Inflammatory macrophage treated with lipopolysaccharide for 1 hour (primary cell): ENCODE results near the gene ALOXE3.

Experiments
- DNase-seq, 2 donors: peaks; one replicate each; pipeline ENCODE4 v3.0.0-alpha.2; 2020 to 2022

Gene ALOXE3

GRCh38 chr17:8117980-8118768 lies at the start of gene ALOXE3:
ALOXE3 (minus strand) TSS chr17:8118514; CDS start chr17:8117990, 524 bp downstream.
- DNase-seq, result peak; percentile 30 to 38

- no peak for DNase-seq
Observed at GRCh38 chr17:8167526-8167925, 49.2 kb upstream of the ALOXE3 start.

DNA sequence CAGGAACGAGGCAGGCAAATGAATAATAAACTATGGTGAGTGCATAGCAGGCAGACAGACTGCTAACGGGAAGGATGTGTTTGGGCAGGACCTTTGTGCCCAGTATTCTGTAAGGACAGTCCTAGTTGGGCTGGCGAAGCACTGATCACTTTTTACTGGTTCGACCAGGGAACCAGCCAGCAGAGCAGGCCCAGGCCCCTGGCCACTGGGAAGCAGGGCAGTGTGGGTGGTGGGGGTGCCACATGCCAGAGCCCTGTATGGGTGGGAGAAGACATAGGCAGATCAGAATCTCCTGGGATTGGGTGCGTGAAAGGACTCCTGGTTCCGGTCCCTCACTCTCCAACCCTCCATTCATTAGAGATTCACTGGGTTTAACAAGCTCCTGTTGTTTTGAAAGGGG lies 48.4 kb upstream of the ALOXE3 start:
- no peak for DNase-seq

DNA sequence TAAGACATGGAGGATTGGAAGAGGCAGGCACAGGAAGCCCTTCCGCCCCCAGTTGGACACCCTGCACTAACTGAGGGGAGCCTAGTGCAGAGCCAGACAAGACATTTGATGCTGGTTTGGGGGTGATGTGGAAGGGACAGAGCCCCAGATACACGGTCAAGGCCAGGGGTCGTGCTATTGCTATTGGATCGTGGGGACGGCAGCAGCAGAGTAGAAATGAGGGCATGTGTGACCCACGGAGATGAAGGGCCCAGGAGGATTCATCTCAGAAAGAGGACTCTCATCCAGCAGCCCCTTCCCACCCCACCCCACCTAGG lies 46.5 kb upstream of the ALOXE3 start:
- DNase-seq, result no peak

DNA sequence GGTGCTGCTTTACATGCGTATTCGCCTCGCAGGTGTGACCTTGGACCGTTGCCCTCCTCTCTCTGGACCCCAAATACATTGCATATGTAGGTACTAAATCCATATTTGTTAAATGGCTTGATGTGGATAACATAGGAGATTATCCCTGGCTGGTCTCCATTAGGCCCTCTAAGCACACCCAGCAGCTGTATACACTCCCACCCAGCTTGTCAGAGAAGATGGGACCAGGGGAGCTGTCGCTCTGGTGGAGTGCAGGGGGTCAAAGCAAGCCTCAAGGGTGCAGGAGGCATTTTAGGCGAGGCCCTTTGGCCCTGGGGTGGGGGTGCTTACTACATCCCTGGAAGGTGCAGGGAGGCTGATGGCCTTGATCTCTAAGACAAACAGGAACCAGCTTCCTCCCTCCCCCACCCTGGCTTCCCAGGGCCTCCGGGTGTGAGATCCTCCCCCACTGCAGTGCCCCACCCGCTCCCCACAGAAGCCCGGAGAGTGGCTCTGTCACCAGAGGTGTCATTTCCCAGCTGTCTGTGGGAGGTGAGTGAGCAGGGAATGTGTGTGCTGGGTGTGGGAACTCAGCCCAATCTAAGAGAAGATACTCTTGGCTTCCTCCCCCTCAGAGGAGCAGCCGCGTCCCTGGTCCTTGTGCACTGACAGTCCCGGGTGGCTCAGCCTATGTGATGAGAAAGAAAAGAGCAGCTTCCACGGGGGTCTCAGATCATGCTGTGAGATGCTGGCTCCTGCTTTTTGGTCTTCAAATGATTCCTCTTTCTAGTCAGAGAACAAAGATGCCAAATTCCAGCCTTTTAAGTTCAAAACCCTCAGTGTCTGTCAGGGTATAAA lies 45.9 kb upstream of the ALOXE3 start:
- peak; percentile 59 to 70 for DNase-seq

GRCh38 chr17:8162997-8163977 lies 45.0 kb upstream of the ALOXE3 start:
- DNase-seq, result no peak

DNA sequence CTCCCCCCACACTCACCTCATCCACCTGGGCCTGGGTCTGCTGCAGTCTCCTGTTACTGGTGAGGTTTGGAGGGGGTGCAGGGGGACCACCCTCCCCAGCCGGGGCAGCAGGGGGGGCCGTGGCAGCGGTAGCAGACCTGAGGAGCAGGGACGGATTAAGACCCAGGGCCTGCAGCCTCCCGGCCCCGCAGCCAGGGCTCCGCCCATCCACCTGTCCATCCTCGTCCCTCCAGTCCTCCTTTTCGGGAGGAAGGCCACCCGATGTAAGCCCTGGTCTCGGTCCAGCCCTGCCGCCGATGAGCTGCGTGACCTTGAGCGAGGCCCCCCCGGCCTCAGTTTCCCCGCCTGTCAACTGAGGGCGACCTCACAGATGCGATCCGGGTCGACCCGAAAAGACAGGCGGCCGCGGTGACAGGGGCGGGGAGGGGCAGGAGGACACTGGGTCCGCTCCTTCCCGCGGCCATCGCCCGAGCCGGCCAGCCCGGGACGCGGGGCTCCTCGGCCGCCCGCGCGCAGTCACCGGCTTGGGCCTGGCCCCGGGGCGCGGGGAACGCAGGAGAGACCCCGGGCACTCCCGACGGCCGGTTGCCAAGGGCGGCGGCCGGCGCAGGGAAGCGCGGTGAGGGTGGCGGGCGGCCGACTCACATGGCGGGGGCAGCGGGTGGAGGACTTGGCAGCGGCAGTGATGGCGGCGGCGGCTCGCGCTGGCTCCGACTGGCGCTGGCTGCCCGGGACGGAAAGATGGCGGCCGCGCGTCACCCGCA lies 44.1 kb upstream of the ALOXE3 start, which contains the start of gene VAMP2:
Gene VAMP2 (minus strand): TSS at position 716 of the 764 bp plus-strand sequence. CDS start 69 bp downstream, at position 647.
- peak; percentile 57 to 79 for DNase-seq

GRCh38 chr17:8161289-8162232 lies 43.2 kb upstream of the ALOXE3 start:
- DNase-seq, result no peak

- no peak for DNase-seq
Observed at GRCh38 chr17:8160741-8161221, 42.5 kb upstream of the ALOXE3 start.

DNA sequence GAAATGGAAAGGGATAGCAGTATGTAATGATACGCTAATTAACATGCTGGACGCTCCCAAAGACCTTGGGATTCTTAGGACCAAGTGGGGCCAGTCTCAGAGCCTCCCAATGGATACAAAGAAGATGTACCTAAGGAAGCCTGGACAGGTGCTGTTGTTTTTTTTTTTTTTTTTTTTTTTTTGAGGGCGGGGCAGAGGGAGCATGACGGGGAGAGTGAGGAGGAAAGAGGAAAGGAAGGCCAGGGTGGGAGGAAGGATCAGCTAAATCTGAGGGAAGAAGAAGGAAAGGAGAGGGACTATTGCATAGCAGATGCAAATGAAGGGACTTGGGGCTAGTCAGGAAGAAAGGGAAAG lies 41.9 kb upstream of the ALOXE3 start:
- DNase-seq, result no peak

DNA sequence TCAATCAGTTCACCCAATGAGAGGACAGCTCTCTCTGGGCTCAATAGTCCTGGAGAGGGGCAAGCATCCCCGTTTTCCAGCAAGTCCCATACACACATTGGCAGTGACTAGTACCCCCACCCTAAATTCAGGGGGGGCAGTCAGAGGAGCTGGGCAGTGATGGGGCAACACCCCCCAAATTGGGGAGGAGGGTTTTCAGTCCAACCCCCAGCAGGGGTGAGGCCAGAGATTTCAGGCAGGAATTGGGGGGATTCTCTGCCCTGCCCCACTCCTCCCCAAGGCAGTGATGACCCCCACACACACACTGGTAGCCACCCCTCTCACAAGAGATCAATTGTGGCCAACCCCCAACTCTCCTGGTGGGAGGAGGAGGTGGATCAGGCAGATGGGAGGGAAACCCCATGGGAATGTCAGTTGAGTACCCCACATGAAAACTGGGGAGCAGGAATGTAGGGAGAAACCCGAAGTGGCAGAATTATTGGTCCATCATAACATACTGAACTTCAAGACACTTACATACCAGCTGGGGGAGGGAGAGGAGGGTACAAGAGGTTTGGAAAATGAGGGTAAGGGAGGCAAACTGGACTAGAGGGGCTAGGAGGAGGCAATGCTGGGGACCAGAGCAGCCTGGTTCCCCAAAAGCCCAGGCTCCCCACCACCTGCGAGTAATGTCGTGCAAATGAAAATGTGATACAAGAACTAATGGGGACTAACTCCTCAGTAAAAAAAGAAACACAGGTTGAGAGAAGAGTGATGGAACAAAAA lies 41.3 kb upstream of the ALOXE3 start:
- no peak for DNase-seq

DNA sequence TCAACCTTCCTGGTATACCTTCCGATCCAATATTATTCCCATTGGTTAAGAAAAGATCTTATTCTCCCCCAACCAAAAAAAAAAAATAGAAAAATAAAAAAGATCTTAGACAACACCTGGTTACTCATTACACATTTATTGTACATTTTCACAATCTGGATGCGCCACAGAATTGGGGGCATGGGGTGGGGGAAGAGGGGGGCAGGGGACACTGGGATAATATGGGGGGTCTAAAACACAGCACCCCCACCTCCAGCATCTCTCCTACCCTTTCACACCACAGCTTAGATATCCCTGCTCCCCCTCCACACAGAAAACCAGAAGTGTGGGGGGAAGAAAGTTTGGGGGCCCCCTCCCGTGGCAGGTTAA lies 40.7 kb upstream of the ALOXE3 start:
- DNase-seq, result no peak

DNA sequence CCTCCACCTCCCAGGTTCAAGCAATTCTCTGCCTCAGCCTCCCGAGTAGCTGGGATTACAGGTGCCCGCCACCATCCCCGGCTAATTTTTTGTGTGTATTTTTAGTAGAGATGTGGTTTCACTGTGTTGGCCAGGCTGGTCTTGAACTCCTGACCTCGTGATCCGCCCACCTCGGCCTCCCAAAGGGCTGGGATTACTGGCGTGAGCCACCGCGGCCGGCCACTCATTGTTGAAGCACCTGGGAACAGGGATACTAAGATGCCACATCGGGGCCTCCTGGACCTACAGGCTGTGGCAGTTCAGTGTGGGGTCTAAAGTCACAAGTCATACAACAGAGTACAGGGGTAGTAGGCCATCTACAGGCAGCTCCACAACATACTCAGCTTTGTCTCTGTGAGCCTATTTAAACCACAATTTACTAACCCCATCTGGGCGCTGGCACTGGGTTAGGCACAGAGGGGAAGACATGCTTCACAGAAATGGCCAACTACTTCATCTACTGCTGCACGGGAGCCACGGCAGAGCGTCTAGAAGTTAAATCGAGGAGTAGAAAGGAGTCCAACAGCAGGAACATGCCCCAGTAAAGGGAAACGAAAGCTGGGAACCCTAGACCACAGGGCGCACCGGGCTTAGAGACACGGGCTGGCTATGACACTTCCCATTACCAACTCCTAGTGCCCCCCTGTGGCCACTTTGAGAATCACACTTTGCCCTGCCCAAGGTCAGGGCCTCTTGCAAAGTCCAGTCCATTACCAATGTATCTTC lies 40.1 kb upstream of the ALOXE3 start:
- peak; percentile 87 to 100 for DNase-seq

GRCh38 chr17:8156246-8156992 lies 38.1 kb upstream of the ALOXE3 start:
- DNase-seq, result peak; percentile 99 to 100

GRCh38 chr17:8155996-8156245 lies 37.6 kb upstream of the ALOXE3 start:
- no peak for DNase-seq

- no peak for DNase-seq
Observed at GRCh38 chr17:8155231-8155995, 37.1 kb upstream of the ALOXE3 start.

GRCh38 chr17:8154608-8155155 lies 36.4 kb upstream of the ALOXE3 start:
- DNase-seq, result no peak
